AG04450 (cell line): ENCODE results near the gene MTUS2. TPM values are rescaled to one million over a fixed set of nuclear protein-coding genes. Genes with fewer than 3 reads are reported as not detected.

Experiments
- CTCF ChIA-PET: fragments of 300-600, 350-600 bp; formaldehyde crosslinking; extraction: SDS; loops from one replicate; lab custom pipeline; 2022; ENCODE audit warnings: antibody characterized with exemption, inconsistent platforms; lab: Charles Lee
- POLR2A ChIA-PET: fragments of 350-600 bp; formaldehyde crosslinking; extraction: SDS; loops from one replicate; lab custom pipeline; 2021; ENCODE audit warnings: antibody characterized with exemption, inconsistent platforms; lab: Yijun Ruan, JAX
- DNase-seq: peaks from one replicate; pipeline ENCODE4 v3.0.0-alpha.2; 2011; ENCODE audit warnings: low read depth, low spot score
- H3K27ac ChIP-seq: one replicate; pipeline ENCODE4 v1.5.1; 2012; ENCODE audit warnings: low read depth, low read length, control low read depth
- H3K27me3 ChIP-seq: one replicate; pipeline ENCODE4 v1.6.0; 2012; ENCODE audit warnings: low read length; ENCODE audit not compliant: control insufficient read depth, insufficient read depth
- H3K4me3 ChIP-seq: 2 replicates; pipeline ENCODE4 v1.5.1; 2011; ENCODE audit warnings: mild to moderate bottlenecking, low read depth, low read length, control low read depth
- H3K9me3 ChIP-seq: 2 replicates; pipeline ENCODE4 v1.5.1; 2012; ENCODE audit warnings: low read length; ENCODE audit not compliant: control insufficient read depth, insufficient read depth
- CTCF ChIP-seq: IDR thresholded peaks from 2 replicates; pipeline ENCODE4 v1.5.1; 2011; ENCODE audit warnings: low read depth, low read length, control low read depth, inconsistent platforms
- polyA plus RNA-seq: library from polyadenylated mRNA; depleted of rRNA; stranded (reverse); fragments of >200 nt; gene quantifications from 2 replicates; pipeline ENCODE4 v1.2.3, GENCODE V29; 2011

The MTUS2 gene
- polyA plus RNA-seq, 1 experiment, result 0.02 TPM

- Histone ChIP-seq H3K4me3 (no peak overlapping the region), H3K9me3 (peaks cover 7% of the 10 kb centered on the region; the same call in 1 of the 2 replicates), H3K27me3 (no peaks in the 10 kb centered on the region), H3K27ac (no peak overlapping the region)
- CTCF ChIA-PET, result no interaction called here
- POLR2A ChIA-PET, result no interaction called here
- no peak for DNase-seq
- TF ChIP-seq CTCF, result no peak
Measured at GRCh38 chr13:28953714-28954418, 133.7 kb downstream of the MTUS2 start.

- no peak for TF ChIP-seq CTCF
- Histone ChIP-seq H3K9me3 (peaks cover 12% of the 10 kb centered on the region; the same call in 1 of the 2 replicates), H3K27ac (no peak overlapping the region), H3K4me3 (no peak overlapping the region), H3K27me3 (no peaks in the 10 kb centered on the region)
- CTCF ChIA-PET, result no interaction called here
- POLR2A ChIA-PET, result no interaction called here
- DNase-seq, result no peak
Measured at GRCh38 chr13:28954419-28954725, 134.2 kb downstream of the MTUS2 start.

- POLR2A ChIA-PET, result no interaction called here
- Histone ChIP-seq H3K27me3 (no peaks in the 10 kb centered on the region), H3K27ac (no peak overlapping the region), H3K9me3 (peaks cover 15% of the 10 kb centered on the region; the same call in 1 of the 2 replicates), H3K4me3 (no peak overlapping the region)
- no peak for TF ChIP-seq CTCF
- DNase-seq, result no peak
- CTCF ChIA-PET, result no interaction called here
Measured at GRCh38 chr13:28954810-28955209, 134.7 kb downstream of the MTUS2 start.

GRCh38 chr13:28955264-28955966 lies 135.3 kb downstream of the MTUS2 start:
- ChIA-PET POLR2A (no interaction called here), CTCF (no interaction called here)
- no peak for DNase-seq
- Histone ChIP-seq H3K27ac (no peak overlapping the region), H3K4me3 (no peak overlapping the region), H3K27me3 (no peaks in the 10 kb centered on the region), H3K9me3 (peaks cover 15% of the 10 kb centered on the region; the same call in 1 of the 2 replicates)
- no peak for TF ChIP-seq CTCF

- CTCF ChIA-PET, result no interaction called here
Measured at GRCh38 chr13:28958018-28958417, 137.9 kb downstream of the MTUS2 start.

More at GRCh38 chr13:28958018-28958417, 137.9 kb downstream of the MTUS2 start:
- H3K9me3 ChIP-seq, result peaks cover 15% of the 10 kb centered on the region; the same call in 1 of the 2 replicates
- POLR2A ChIA-PET, result no interaction called here
- no peak overlapping the region for H3K27ac ChIP-seq
- no peak for DNase-seq
- TF ChIP-seq CTCF, result no peak
- no peaks in the 10 kb centered on the region for H3K27me3 ChIP-seq
- no peak overlapping the region for H3K4me3 ChIP-seq
